ENCODE data around the gene PJVK.

GRCh38 chr2:178476477-178476876, 25.3 kb downstream of the PJVK start:
- TF ChIP-seq CTCF (IDR thresholded peaks at IDR 0.05; ENCODE audit: low read depth, low read length, poor library complexity, severe bottlenecking): no peak
- no peak for TF ChIP-seq EZH2phosphoT487 (IDR thresholded peaks at IDR 0.05; ENCODE audit: borderline replicate concordance, low read length)
